CD4-positive, alpha-beta T cell (primary cell): ENCODE data around the gene TMEM74B. TPM values are rescaled to one million over a fixed set of nuclear protein-coding genes. Genes with fewer than 3 reads are reported as not detected.

Experiments
- ATAC-seq: fragments of 200-7000 bp; cut with Tn5 transposase; one replicate; pipeline ENCODE4 v1.10.0; 2022; ENCODE audit warnings: mild to moderate bottlenecking; ENCODE audit not compliant: poor library complexity
- CTCF ChIA-PET: fragments of 350-600 bp; sonication (Branson Sonifier 250); formaldehyde crosslinking; loops from one replicate; lab custom pipeline; 2021; ENCODE audit warnings: antibody characterized with exemption, inconsistent platforms; lab: Charles Lee
- POLR2A ChIA-PET: fragments of 350-600 bp; sonication (Branson Sonifier 250); formaldehyde crosslinking; loops from one replicate; lab custom pipeline; 2021; ENCODE audit warnings: antibody characterized with exemption, inconsistent platforms; lab: Charles Lee
- DNase-seq, 14 experiments: peaks; one replicate each; pipeline ENCODE4 v3.0.0-alpha.2; 2013 to 2020; ENCODE audit warnings: mixed read lengths in 2 of 14
- H3K27ac ChIP-seq, 2 donors: one replicate each; pipeline versions ENCODE4 v1.5.1 to v1.7.0; 2013; ENCODE audit warnings: low read length in 2 of 2, low read depth in 1 of 2, mild to moderate bottlenecking in 1 of 2
- H3K27me3 ChIP-seq, 2 experiments: 1 replicate in 1 of 2; 2 replicates in 1 of 2; pipeline versions ENCODE4 v1.6.1 to v1.7.0; 2013; ENCODE audit warnings: low read length in 2 of 2, control low read depth in 1 of 2, mild to moderate bottlenecking in 1 of 2, moderate library complexity in 1 of 2; ENCODE audit not compliant: insufficient read depth in 2 of 2, control insufficient read depth in 1 of 2
- H3K36me3 ChIP-seq: one replicate; pipeline ENCODE4 v1.6.1; 2013; ENCODE audit warnings: low read length, control low read depth; ENCODE audit not compliant: insufficient read depth
- H3K4me1 ChIP-seq: one replicate; pipeline ENCODE4 v1.6.1; 2013; ENCODE audit warnings: low read length, control low read depth; ENCODE audit not compliant: insufficient read depth
- H3K4me3 ChIP-seq: one replicate; pipeline ENCODE4 v1.5.1; 2013; ENCODE audit warnings: mild to moderate bottlenecking, low read length, moderate library complexity
- H3K9me3 ChIP-seq, 2 experiments: 1 replicate in 1 of 2; 2 replicates in 1 of 2; pipeline versions ENCODE4 v1.6.1 to v1.7.0; 2013; ENCODE audit warnings: low read length in 2 of 2, mild to moderate bottlenecking in 2 of 2, control low read depth in 1 of 2, moderate library complexity in 1 of 2; ENCODE audit not compliant: control insufficient read depth in 1 of 2, insufficient read depth in 1 of 2
- H3K27ac Mint-ChIP-seq: one replicate; pipeline ENCODE4 v1.8.0; 2020; ENCODE audit warnings: mixed read lengths
- H3K27me3 Mint-ChIP-seq: one replicate; pipeline ENCODE4 v1.8.0; 2021; ENCODE audit warnings: mixed read lengths
- H3K36me3 Mint-ChIP-seq: one replicate; pipeline ENCODE4 v1.8.0; 2021; ENCODE audit warnings: low read depth, mixed read lengths
- H3K4me1 Mint-ChIP-seq: one replicate; pipeline ENCODE4 v1.8.0; 2021; ENCODE audit warnings: low read depth, mixed read lengths
- H3K4me3 Mint-ChIP-seq: one replicate; pipeline ENCODE4 v1.8.0; 2020; ENCODE audit warnings: mild to moderate bottlenecking, mixed read lengths
- H3K9me3 Mint-ChIP-seq: one replicate; pipeline ENCODE4 v1.8.0; 2020; ENCODE audit warnings: mixed read lengths
- intact Hi-C, 2 experiments: fragments of 100-400 bp; cut with DNase I in 1 of 2; cut with micrococcal nuclease in 1 of 2; formaldehyde crosslinking; loops; one replicate each; pipeline versions ENCODE4 v1.15.1 to v1.9.0; 2023 to 2025; cut with DNase I, micrococcal nuclease
- total RNA-seq, 174 experiments: library from RNA in 2 of 174; stranded (reverse) in 2 of 174; gene quantifications; one replicate each; pipeline ENCODE4 v1.2.3 and lab custom pipeline; 2021 to 2026
- TF ChIP-seq, protein P1 (sequence below): fragments of 200-600 bp; IDR thresholded peaks from one replicate; pipeline ENCODE4 v1.8.0; 2022; ENCODE audit warnings: antibody characterized with exemption, mild to moderate bottlenecking

The TMEM74B gene
- total RNA-seq, 2 experiments from 2014 or later: 0.17 TPM; not detected in 1

DNA sequence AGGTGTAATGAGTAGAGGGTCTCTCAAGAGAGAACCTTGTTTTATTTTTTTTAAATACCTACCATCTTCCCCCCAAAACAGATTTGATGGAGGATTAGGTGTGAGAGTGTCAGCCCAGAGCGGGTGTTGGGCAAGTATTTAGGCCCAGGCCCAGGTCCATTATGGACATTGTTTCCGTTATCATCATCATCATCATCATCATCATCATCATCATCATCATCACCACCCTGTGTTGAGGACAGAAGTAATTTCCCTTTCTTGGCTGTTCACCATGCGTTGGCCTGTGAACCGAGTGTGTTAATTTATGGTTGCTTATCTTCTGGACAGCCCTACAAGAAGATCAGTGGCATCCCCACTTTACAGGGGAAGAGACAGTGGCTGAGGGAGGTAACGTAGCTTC, 37.8 kb downstream of the TMEM74B start:
- H3K27me3 ChIP-seq: no peaks in the 10 kb centered on the region
- no peaks in the 10 kb centered on the region for H3K27me3 Mint-ChIP-seq
- H3K4me3 ChIP-seq: no peak overlapping the region
- H3K9me3 Mint-ChIP-seq: no peaks in the 10 kb centered on the region
- TF ChIP-seq, protein P1, sequence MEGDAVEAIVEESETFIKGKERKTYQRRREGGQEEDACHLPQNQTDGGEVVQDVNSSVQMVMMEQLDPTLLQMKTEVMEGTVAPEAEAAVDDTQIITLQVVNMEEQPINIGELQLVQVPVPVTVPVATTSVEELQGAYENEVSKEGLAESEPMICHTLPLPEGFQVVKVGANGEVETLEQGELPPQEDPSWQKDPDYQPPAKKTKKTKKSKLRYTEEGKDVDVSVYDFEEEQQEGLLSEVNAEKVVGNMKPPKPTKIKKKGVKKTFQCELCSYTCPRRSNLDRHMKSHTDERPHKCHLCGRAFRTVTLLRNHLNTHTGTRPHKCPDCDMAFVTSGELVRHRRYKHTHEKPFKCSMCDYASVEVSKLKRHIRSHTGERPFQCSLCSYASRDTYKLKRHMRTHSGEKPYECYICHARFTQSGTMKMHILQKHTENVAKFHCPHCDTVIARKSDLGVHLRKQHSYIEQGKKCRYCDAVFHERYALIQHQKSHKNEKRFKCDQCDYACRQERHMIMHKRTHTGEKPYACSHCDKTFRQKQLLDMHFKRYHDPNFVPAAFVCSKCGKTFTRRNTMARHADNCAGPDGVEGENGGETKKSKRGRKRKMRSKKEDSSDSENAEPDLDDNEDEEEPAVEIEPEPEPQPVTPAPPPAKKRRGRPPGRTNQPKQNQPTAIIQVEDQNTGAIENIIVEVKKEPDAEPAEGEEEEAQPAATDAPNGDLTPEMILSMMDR: no peak
- CTCF ChIA-PET: no interaction called here
- peaks cover 19% of the 10 kb centered on the region for H3K4me1 Mint-ChIP-seq
- H3K36me3 Mint-ChIP-seq: peaks cover 92% of the 10 kb centered on the region
- ATAC-seq (no peak), DNase-seq (no peak)
- POLR2A ChIA-PET: no interaction called here
- intact Hi-C loops: no loop called here
- no peak overlapping the region for H3K27ac Mint-ChIP-seq
- peaks cover 4% of the 10 kb centered on the region for H3K4me1 ChIP-seq
- peaks cover 47% of the 10 kb centered on the region for H3K36me3 ChIP-seq
- H3K9me3 ChIP-seq: no peaks in the 10 kb centered on the region
- no peak overlapping the region for H3K27ac ChIP-seq
- H3K4me3 Mint-ChIP-seq: no peak overlapping the region

DNA sequence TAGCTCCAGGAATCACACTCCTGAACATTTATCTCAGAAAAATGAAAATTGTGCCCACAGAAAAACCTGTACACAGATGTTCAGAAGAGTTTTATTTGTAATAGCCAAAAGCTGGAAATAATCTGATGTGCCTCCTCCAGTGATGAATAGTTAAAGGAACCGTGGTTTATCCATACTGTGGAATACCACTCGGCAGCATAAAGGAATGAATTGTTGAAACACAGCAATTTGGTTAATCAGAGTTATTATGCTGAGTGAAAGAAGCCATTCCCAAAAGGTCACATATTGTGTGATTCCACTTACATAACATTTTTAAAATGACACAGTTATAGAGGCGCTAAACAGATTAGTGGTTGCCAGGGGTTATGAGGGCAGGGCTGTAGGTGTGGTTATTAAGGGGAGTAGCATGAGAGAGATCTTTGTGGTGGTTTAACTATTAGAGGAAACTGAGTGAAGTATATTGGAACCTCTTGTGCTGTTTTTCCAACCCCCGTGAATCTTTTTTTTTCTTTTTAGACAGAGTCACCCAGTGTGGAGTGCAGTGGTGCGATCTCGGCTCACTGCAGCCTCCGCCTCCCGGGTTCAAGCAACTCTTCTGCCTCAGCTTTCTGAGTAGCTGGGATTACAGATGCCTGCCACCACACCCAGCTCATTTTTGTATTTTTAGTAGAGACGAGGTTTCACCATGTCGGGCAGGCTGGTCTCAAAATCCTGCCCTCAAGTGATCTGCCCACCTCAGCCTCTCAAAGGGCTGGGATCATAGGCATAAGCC, 40.2 kb downstream of the TMEM74B start:
- TF ChIP-seq, protein P1: no peak

DNA sequence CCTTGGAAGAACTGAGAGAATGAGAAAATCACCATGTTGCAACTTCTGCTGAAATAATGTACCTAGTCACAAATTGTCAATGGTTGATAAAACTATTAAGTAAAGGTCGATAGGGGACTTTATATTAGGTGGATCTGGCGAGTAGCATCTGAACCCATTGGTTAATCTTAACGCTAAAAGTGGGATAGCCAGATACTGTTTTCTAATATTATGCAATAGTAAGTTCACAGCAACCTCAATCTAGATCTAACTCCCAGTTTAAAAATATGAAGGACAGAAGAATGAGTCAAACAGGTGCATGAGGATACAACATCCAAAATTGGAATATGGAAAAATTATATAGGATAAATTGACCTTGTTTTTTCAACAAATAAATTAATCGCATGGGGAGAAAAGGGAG, 47.5 kb downstream of the TMEM74B start:
- no peaks in the 10 kb centered on the region for H3K9me3 ChIP-seq
- H3K4me3 ChIP-seq: no peak overlapping the region
- ChIA-PET POLR2A (no interaction called here), CTCF (no interaction called here)
- H3K36me3 Mint-ChIP-seq: peaks cover 95% of the 10 kb centered on the region
- H3K4me1 Mint-ChIP-seq: peaks cover 27% of the 10 kb centered on the region
- H3K27ac ChIP-seq: no peak overlapping the region
- no peaks in the 10 kb centered on the region for H3K27me3 Mint-ChIP-seq
- no peaks in the 10 kb centered on the region for H3K9me3 Mint-ChIP-seq
- H3K36me3 ChIP-seq: peaks cover 79% of the 10 kb centered on the region
- TF ChIP-seq, protein P1: no peak
- H3K4me1 ChIP-seq: no peaks in the 10 kb centered on the region
- H3K27me3 ChIP-seq: no peaks in the 10 kb centered on the region
- DNase-seq (no peak), ATAC-seq (no peak)
- intact Hi-C loops: no loop called here
- no peak overlapping the region for H3K4me3 Mint-ChIP-seq
- no peak overlapping the region for H3K27ac Mint-ChIP-seq

More for the DNA sequence above, 40.2 kb downstream of the TMEM74B start:
- Mint-ChIP-seq H3K4me1 (peaks cover 22% of the 10 kb centered on the region), H3K9me3 (no peaks in the 10 kb centered on the region), H3K27me3 (no peaks in the 10 kb centered on the region), H3K27ac (no peak overlapping the region), H3K36me3 (peaks cover 92% of the 10 kb centered on the region), H3K4me3 (no peak overlapping the region)
- Histone ChIP-seq H3K4me1 (peaks cover 4% of the 10 kb centered on the region), H3K36me3 (peaks cover 65% of the 10 kb centered on the region), H3K27me3 (no peaks in the 10 kb centered on the region), H3K9me3 (no peaks in the 10 kb centered on the region), H3K27ac (no peak overlapping the region), H3K4me3 (no peak overlapping the region)
- CTCF ChIA-PET: no interaction called here
- no peak for ATAC-seq
- POLR2A ChIA-PET: no interaction called here
- DNase-seq: no peak
- intact Hi-C loops: no loop called here
